Neural progenitor cell (in vitro differentiated cells): ENCODE measurements around the gene AMPH.

ENCODE experiments used
- CTCF ChIP-seq: fragments of 200-600 bp; sonication (generic); IDR thresholded peaks from 2 replicates; pipeline ENCODE4 v1.5.1; 2017; ENCODE audit warnings: antibody characterized with exemption, mild to moderate bottlenecking
- EZH2 ChIP-seq: fragments of 200-600 bp; sonication (generic); IDR thresholded peaks from 2 replicates; pipeline ENCODE4 v1.6.1; 2017; ENCODE audit warnings: antibody characterized with exemption, mild to moderate bottlenecking, moderate library complexity
- EZH2phosphoT487 ChIP-seq: fragments of 200-600 bp; sonication (generic); IDR thresholded peaks from 2 replicates; pipeline ENCODE4 v1.6.1; 2017; ENCODE audit warnings: antibody characterized with exemption

- no peak for TF ChIP-seq CTCF
- TF ChIP-seq EZH2phosphoT487: no peak
- no peak for TF ChIP-seq EZH2
These were observed 85.2 kb downstream of the AMPH start for GRCh38 chr7:38545977-38546376.
